ENCODE data around the gene LAMC1.

The LAMC1 gene

DNA sequence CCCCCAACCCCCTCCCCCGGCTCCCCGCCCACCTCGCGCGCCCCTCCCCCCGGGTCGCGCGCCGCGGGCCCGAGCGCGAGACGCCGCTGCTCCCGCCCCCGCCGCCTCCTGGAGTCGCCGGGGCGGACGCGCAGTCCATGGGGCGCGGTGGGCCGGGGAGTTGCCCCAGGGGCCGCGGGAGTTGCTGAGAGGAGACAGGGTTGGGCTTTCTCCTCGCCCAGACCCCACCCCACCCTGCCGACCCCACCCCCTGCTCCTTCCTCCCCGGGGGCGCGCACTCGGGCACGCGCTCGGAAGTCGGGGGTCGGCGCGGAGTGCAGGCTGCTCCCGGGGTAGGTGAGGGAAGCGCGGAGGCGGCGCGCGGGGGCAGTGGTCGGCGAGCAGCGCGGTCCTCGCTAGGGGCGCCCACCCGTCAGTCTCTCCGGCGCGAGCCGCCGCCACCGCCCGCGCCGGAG lies at the start of gene LAMC1:
Gene LAMC1, plus strand, starts transcription at position 275 of the 455 bp plus-strand sequence. CDS start 297 bp downstream, outside the sequence.
- TF ChIP-seq, protein P1, sequence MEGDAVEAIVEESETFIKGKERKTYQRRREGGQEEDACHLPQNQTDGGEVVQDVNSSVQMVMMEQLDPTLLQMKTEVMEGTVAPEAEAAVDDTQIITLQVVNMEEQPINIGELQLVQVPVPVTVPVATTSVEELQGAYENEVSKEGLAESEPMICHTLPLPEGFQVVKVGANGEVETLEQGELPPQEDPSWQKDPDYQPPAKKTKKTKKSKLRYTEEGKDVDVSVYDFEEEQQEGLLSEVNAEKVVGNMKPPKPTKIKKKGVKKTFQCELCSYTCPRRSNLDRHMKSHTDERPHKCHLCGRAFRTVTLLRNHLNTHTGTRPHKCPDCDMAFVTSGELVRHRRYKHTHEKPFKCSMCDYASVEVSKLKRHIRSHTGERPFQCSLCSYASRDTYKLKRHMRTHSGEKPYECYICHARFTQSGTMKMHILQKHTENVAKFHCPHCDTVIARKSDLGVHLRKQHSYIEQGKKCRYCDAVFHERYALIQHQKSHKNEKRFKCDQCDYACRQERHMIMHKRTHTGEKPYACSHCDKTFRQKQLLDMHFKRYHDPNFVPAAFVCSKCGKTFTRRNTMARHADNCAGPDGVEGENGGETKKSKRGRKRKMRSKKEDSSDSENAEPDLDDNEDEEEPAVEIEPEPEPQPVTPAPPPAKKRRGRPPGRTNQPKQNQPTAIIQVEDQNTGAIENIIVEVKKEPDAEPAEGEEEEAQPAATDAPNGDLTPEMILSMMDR (IDR thresholded peaks at IDR 0.05; ENCODE audit: insufficient read depth, low read length, poor library complexity, severe bottlenecking): no peak
- peak within 1 kb of the TSS; percentile 53 for H3K27ac ChIP-seq (ENCODE audit: low read depth, low read length)

DNA sequence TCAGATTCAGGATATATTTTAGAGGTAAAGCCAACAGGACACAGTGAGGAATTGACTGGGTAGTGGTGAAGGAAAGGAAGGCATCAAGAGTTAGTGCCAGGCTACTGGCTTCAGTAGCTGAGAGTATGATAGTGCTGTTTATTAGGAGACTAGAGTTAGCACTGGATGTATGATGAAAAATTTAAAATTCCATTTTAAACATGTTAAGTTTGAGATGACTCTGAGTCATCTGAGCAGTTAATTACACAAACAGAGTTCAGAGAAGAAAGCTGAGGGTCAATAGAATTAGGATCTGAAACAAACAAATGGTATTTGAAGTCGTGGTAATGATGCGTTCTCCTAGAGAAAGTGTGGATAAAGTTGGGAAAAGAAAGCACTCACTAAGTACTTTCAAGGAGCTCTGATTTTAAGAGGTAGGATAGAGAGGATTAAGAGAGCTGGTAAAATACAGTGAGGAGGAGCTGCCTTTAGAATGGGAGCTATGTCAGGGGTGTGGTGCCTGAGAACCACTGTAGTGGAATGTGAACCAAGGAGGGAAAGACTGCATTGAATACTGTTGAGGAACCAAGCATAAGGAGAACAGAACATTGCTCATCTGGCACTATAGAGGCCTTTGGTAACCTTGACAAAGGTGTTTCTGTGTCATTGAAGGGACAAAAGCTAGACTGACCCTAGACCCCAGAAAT lies 48.6 kb upstream of the LAMC1 start:
- H4K20me1 ChIP-seq (ENCODE audit: low read depth, low read length): no peaks in the 10 kb centered on the region
- H3K27me3 ChIP-seq (ENCODE audit: low read length): no peaks in the 10 kb centered on the region
- no peak overlapping the region for H3K4me3 ChIP-seq (ENCODE audit: insufficient read depth, low read length, poor library complexity, severe bottlenecking)
- no peak overlapping the region for H3K9ac ChIP-seq (ENCODE audit: low read length)
- no peak overlapping the region for H3K4me2 ChIP-seq (ENCODE audit: low read depth, low read length, poor library complexity, severe bottlenecking)
- TF ChIP-seq EZH2phosphoT487 (conservative IDR thresholded peaks at IDR 0.05; ENCODE audit: low read length): no peak
- TF ChIP-seq, protein P1 (IDR thresholded peaks at IDR 0.05; ENCODE audit: insufficient read depth, low read length, poor library complexity, severe bottlenecking): no peak
- no peaks in the 10 kb centered on the region for H3K36me3 ChIP-seq (ENCODE audit: low read length)
- no peaks in the 10 kb centered on the region; the same call in 1 of the 2 replicates for H3F3A ChIP-seq (ENCODE audit: insufficient read depth)
- no peak overlapping the region for H3K27ac ChIP-seq (ENCODE audit: low read depth, low read length)
- H3K9me2 ChIP-seq (replicated peaks; ENCODE audit: insufficient read depth, low read length): no peaks in the 10 kb centered on the region
- no peaks in the 10 kb centered on the region for H3K79me2 ChIP-seq (ENCODE audit: insufficient read depth, low read length)
- H3K9me3 ChIP-seq (ENCODE audit: insufficient read depth, low read length): no peaks in the 10 kb centered on the region
- no peak overlapping the region for H2AFZ ChIP-seq (ENCODE audit: low read depth, low read length, severe bottlenecking)

More for the DNA sequence above, at the start of gene LAMC1:
- Histone ChIP-seq H3K9me3 (ENCODE audit: insufficient read depth, low read length) (no peaks in the 10 kb centered on the region), H3K79me2 (ENCODE audit: insufficient read depth, low read length) (0 out of 2 replicates have a peak, but pooled peaks cover 4% of the 10 kb centered on the region), H4K20me1 (ENCODE audit: low read depth, low read length) (peaks cover 24% of the 10 kb centered on the region), H3K9me2 (replicated peaks; ENCODE audit: insufficient read depth, low read length) (no peaks in the 10 kb centered on the region), H3K27me3 (ENCODE audit: low read length) (no peaks in the 10 kb centered on the region), H3K36me3 (ENCODE audit: low read length) (peaks cover 6% of the 10 kb centered on the region; the same call in 1 of the 2 replicates), H3K4me2 (ENCODE audit: low read depth, low read length, poor library complexity, severe bottlenecking) (peak within 1 kb of the TSS; percentile 82), H2AFZ (ENCODE audit: low read depth, low read length, severe bottlenecking) (peak within 1 kb of the TSS; percentile 84), H3K9ac (ENCODE audit: low read length) (peak within 1 kb of the TSS; percentile 68), H3F3A (ENCODE audit: insufficient read depth) (peaks cover 22% of the 10 kb centered on the region; the same call in 1 of the 2 replicates), H3K4me3 (ENCODE audit: insufficient read depth, low read length, poor library complexity, severe bottlenecking) (peak within 1 kb of the TSS; percentile 70)

DNA sequence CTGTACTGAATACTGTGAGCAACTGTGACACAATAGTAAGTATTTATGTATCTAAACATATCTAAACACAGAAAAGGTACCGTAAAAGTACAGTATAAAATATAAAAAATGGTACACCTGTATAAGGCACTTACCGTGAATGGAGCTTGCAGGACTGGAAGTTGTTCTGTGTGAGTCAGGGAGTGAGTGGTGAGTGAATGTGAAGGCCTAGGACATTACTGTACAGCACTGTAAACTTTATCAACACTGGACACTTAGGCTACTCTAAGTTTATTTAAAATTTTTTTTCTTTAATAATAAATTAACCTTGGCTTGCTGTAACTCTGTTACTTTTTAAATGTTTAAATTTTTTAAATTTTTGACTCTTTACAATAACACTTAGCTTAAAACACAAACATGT lies 45.7 kb upstream of the LAMC1 start:
- Histone ChIP-seq H3K9ac (ENCODE audit: low read length) (no peak overlapping the region), H2AFZ (ENCODE audit: low read depth, low read length, severe bottlenecking) (no peak overlapping the region), H3K9me3 (ENCODE audit: insufficient read depth, low read length) (no peaks in the 10 kb centered on the region), H3K36me3 (ENCODE audit: low read length) (no peaks in the 10 kb centered on the region), H3K4me3 (ENCODE audit: insufficient read depth, low read length, poor library complexity, severe bottlenecking) (no peak overlapping the region), H3F3A (ENCODE audit: insufficient read depth) (no peaks in the 10 kb centered on the region; the same call in 1 of the 2 replicates), H3K27ac (ENCODE audit: low read depth, low read length) (no peak overlapping the region), H3K4me2 (ENCODE audit: low read depth, low read length, poor library complexity, severe bottlenecking) (no peak overlapping the region), H3K79me2 (ENCODE audit: insufficient read depth, low read length) (no peaks in the 10 kb centered on the region), H4K20me1 (ENCODE audit: low read depth, low read length) (no peaks in the 10 kb centered on the region), H3K27me3 (ENCODE audit: low read length) (no peaks in the 10 kb centered on the region), H3K9me2 (replicated peaks; ENCODE audit: insufficient read depth, low read length) (no peaks in the 10 kb centered on the region)
- TF ChIP-seq EZH2phosphoT487 (conservative IDR thresholded peaks at IDR 0.05; ENCODE audit: low read length): no peak
